ENCODE measurements around the gene ITGB3BP.

- TF ChIP-seq CTCF (conservative IDR thresholded peaks at IDR 0.05; ENCODE audit: low read length) (no peak), EZH2phosphoT487 (IDR thresholded peaks at IDR 0.05; ENCODE audit: borderline replicate concordance, low read depth, low read length) (no peak)
Measured at GRCh38 chr1:63509718-63510117, 13.3 kb downstream of the ITGB3BP start.

Measured in OCI-LY7 (cell line).